GM21737 (cell line): ENCODE data around the gene TTI1.

Experiments
- ATAC-seq: cut with Tn5 transposase; IDR thresholded peaks from one replicate; pipeline ENCODE4 v1.9.1; 2021; ENCODE audit warnings: mild to moderate bottlenecking, moderate library complexity; ENCODE audit not compliant: unreplicated experiment

Gene TTI1

GRCh38 chr20:37989601-37990295 is 43.5 kb downstream of the TTI1 start:
- no peak for ATAC-seq

- no peak for ATAC-seq
These were observed 44.8 kb downstream of the TTI1 start for GRCh38 chr20:37988306-37988954.

GRCh38 chr20:37987602-37988290 is 45.5 kb downstream of the TTI1 start:
- no peak for ATAC-seq

- no peak for ATAC-seq
These were observed 46.2 kb downstream of the TTI1 start for GRCh38 chr20:37986873-37987601.

GRCh38 chr20:37986044-37986858 is 47.0 kb downstream of the TTI1 start:
- no peak for ATAC-seq

GRCh38 chr20:37984018-37984785 is 49.1 kb downstream of the TTI1 start:
- no peak for ATAC-seq

GRCh38 chr20:37983286-37983685 is 50.0 kb downstream of the TTI1 start:
- ATAC-seq, result no peak

- ATAC-seq, result no peak
These were observed 51.7 kb downstream of the TTI1 start for GRCh38 chr20:37981568-37981967.

- ATAC-seq, result no peak
These were observed 52.4 kb downstream of the TTI1 start for GRCh38 chr20:37980876-37981275.

- no peak for ATAC-seq
These were observed 52.9 kb downstream of the TTI1 start for GRCh38 chr20:37980383-37980782.

GRCh38 chr20:37979021-37979985 is 54.0 kb downstream of the TTI1 start:
- no peak for ATAC-seq

- no peak for ATAC-seq
These were observed 55.5 kb downstream of the TTI1 start for GRCh38 chr20:37977786-37978185.

GRCh38 chr20:37977338-37977737 is 55.9 kb downstream of the TTI1 start:
- no peak for ATAC-seq

GRCh38 chr20:37976887-37977286 is 56.4 kb downstream of the TTI1 start:
- ATAC-seq, result no peak

- ATAC-seq, result no peak
These were observed 60.0 kb downstream of the TTI1 start for GRCh38 chr20:37973059-37973910.

GRCh38 chr20:37972256-37973058 is 60.8 kb downstream of the TTI1 start:
- ATAC-seq, result no peak

GRCh38 chr20:37971561-37972127 is 61.6 kb downstream of the TTI1 start:
- no peak for ATAC-seq
